Measurements from ENCODE around the gene TMEM9B. TPM values are rescaled to one million over a fixed set of nuclear protein-coding genes. Genes with fewer than 3 reads are reported as not detected.
"Not testable (repeated sequence)": the region's sequence is repeated elsewhere in the genome, so short reads cannot be mapped to it uniquely, and the experiment has no call there.

TMEM9B gene
- total RNA-seq, 1 experiment from 2014 or later, result 35.9 TPM

DNA sequence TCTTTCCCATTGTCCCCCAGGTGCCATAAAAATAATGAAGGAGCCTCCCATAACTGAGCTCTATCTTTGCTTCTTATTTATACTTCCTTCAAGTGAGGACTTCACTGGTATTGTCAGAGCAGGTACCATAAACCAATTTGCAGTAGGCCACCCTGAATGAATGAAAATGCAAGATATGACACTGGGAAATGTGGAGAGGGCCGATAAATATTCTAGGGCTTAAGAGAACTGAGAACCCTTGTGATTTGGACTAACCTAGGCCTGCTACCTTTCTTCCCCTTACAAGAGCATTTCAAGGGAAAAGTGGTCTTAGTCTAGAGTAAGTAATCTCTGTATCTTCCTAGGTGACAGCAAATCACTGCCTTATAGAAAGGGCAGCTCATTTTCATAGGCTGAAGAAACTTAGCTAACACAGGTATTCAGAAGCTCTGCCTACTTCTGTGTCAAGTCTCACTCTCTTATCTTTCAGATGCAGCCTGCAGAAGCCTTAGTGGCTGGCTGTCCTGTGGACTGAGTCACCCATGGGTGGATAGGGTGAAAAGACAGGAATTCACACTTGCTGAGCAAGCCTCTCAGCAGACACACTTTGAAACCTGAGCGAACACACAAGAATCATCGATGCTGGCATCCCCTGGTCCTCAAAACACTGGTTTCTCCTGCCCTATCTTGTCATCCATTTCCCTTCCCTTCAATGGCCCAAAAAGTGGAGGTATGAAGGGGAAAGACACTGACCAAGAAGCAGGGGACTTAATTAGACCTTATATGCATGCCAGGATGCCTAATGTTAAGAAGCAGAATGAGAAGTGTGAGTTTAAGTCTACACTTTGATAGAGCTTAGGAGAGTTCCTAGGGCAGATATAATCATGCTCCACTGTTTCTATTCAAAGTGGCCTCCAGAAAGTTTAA, 24.3 kb upstream of the TMEM9B start:
- H3K9me3 ChIP-seq (replicated peaks), result no peaks in the 10 kb centered on the region
- no peak overlapping the region for H3K4me3 ChIP-seq
- no peaks in the 10 kb centered on the region for H3K4me1 ChIP-seq
- H3K27ac ChIP-seq, result no peak overlapping the region
- no peak for DNase-seq
- no peaks in the 10 kb centered on the region for H3K27me3 ChIP-seq
- no peaks in the 10 kb centered on the region for H3K36me3 ChIP-seq

DNA sequence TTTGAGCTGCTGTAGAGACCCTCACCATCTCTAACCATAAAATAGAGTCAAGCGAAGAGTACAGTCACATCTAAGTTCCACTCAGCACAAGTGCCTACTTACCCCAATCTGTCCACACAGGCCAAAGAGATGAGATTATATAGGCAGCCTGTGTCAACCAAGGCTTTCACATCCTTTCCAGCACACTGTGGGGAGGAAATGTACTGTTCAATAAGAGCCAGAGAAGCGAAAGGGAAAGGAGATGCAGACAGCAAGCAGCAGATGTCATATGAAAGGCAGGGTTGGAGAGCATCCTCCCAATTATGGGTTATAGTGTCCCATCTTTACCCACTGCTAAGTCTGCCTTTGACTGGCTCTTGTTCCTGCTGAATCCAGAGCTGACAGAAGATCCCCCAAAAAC, 23.2 kb upstream of the TMEM9B start:
- Histone ChIP-seq H3K36me3 (no peaks in the 10 kb centered on the region), H3K27ac (no peak overlapping the region), H3K9me3 (replicated peaks) (no peaks in the 10 kb centered on the region), H3K4me3 (no peak overlapping the region), H3K27me3 (no peaks in the 10 kb centered on the region), H3K4me1 (no peaks in the 10 kb centered on the region)
- no peak for DNase-seq

- H3K9me3 ChIP-seq (replicated peaks); H3K27me3 ChIP-seq; H3K4me1 ChIP-seq; H3K4me3 ChIP-seq; H3K36me3 ChIP-seq; H3K27ac ChIP-seq; DNase-seq: not testable (repeated sequence)
These were observed 22.5 kb upstream of the TMEM9B start for GRCh38 chr11:8986772-8987171.

- Histone ChIP-seq H3K4me3 (no peak overlapping the region), H3K4me1 (no peaks in the 10 kb centered on the region), H3K27me3 (no peaks in the 10 kb centered on the region), H3K9me3 (replicated peaks) (no peaks in the 10 kb centered on the region), H3K27ac (no peak overlapping the region), H3K36me3 (no peaks in the 10 kb centered on the region)
- no peak for DNase-seq
These were observed 21.2 kb upstream of the TMEM9B start for GRCh38 chr11:8985462-8985861.

GRCh38 chr11:8983552-8983951, 19.3 kb upstream of the TMEM9B start:
- Histone ChIP-seq H3K36me3 (no peaks in the 10 kb centered on the region), H3K4me1 (no peaks in the 10 kb centered on the region), H3K27ac (no peak overlapping the region), H3K4me3 (no peak overlapping the region), H3K27me3 (no peaks in the 10 kb centered on the region), H3K9me3 (replicated peaks) (no peaks in the 10 kb centered on the region)
- DNase-seq, result no peak

GRCh38 chr11:8980485-8980884, 16.2 kb upstream of the TMEM9B start:
- no peaks in the 10 kb centered on the region for H3K4me1 ChIP-seq
- H3K36me3 ChIP-seq, result no peaks in the 10 kb centered on the region
- H3K4me3 ChIP-seq, result no peak overlapping the region
- H3K27ac ChIP-seq, result no peak overlapping the region
- H3K27me3 ChIP-seq, result no peaks in the 10 kb centered on the region
- no peak for DNase-seq
- no peaks in the 10 kb centered on the region for H3K9me3 ChIP-seq (replicated peaks)

- DNase-seq; H3K36me3 ChIP-seq; H3K4me1 ChIP-seq; H3K4me3 ChIP-seq; H3K27me3 ChIP-seq; H3K27ac ChIP-seq; H3K9me3 ChIP-seq (replicated peaks): not testable (repeated sequence)
These were observed 15.1 kb upstream of the TMEM9B start for GRCh38 chr11:8979365-8979764.

- Histone ChIP-seq H3K4me3 (no peak overlapping the region), H3K27ac (no peak overlapping the region), H3K9me3 (replicated peaks) (no peaks in the 10 kb centered on the region), H3K36me3 (no peaks in the 10 kb centered on the region), H3K4me1 (no peaks in the 10 kb centered on the region), H3K27me3 (no peaks in the 10 kb centered on the region)
- no peak for DNase-seq
These were observed 8.9 kb upstream of the TMEM9B start for GRCh38 chr11:8973121-8973520.

DNA sequence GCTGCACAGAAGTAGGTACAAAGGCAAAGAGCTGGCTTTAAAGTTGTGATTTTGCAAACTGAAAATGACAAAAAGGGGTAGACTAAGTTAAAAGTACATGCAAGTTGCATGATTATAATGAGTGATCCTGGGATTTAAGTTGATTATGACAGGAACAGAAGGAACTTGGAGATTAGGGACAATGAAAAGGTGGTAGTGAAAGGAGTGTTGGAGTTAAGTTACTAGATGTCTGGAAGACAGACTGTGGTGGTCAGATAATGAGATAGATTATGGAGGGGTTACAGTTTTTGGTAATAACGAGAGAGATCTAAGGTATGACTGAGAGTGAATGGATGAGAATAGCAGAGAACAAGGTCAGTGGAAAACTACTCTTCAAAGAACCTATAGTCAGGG, 7.7 kb upstream of the TMEM9B start:
- Histone ChIP-seq H3K4me3 (no peak overlapping the region), H3K27me3 (no peaks in the 10 kb centered on the region), H3K4me1 (no peaks in the 10 kb centered on the region), H3K9me3 (replicated peaks) (no peaks in the 10 kb centered on the region), H3K36me3 (no peaks in the 10 kb centered on the region), H3K27ac (no peak overlapping the region)
- no peak for DNase-seq

DNA sequence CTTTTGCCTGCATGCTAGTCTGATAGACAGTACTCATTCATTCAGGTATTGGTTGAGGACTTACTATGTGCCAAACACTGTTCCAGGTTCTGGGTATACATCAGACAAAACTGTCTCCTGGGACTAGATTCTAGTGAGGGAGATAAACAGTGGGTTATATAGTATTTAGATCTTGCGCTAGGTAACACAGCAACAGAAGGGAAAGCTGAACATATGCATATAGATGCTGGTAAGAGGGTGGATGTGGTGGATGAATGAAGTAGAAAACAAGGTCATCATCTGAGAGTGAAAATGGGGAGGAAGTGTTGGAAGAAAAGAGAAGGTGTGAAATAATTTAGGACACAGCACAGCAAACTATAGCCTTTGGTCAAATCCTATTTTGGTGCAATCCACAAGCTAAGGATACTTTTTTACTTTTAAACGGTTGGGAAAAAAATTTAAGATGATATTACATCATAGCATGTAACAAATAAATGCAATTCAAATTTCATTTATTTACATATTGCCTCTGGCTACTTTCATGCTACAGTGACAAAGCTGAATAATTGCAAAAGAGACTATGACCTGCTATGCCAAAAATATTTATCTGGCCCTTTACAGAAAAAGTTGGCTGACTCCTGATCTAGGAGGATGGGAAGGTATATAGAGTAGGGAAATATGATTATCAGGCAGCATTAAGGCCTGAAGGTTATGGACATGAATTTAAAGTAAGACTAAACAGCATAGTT, 7.1 kb upstream of the TMEM9B start:
- no peaks in the 10 kb centered on the region for H3K36me3 ChIP-seq
- H3K27me3 ChIP-seq, result no peaks in the 10 kb centered on the region
- H3K4me3 ChIP-seq, result no peak overlapping the region
- no peaks in the 10 kb centered on the region for H3K9me3 ChIP-seq (replicated peaks)
- no peak for DNase-seq
- no peaks in the 10 kb centered on the region for H3K4me1 ChIP-seq
- no peak overlapping the region for H3K27ac ChIP-seq

DNA sequence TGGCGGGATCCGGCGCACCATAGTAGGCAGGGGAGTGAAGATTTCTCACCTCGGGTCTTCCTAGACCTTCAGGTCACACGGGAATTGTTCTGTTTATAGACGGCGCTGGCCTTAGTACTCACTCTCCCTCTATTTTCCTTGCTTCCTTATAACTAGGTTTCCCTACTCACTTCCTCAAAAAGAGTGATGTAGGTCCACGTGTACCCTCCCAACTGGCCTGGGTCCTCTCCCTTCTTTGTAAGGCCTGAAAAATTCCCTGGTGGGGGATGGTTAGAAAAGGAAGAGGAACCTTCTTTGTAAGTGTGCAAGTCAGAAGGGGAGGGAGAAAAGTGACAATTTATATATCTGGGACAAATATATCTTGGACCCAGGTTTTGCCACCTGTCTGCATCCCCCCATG, 2.9 kb upstream of the TMEM9B start:
- no peak for DNase-seq
- no peak overlapping the region for H3K27ac ChIP-seq
- no peaks in the 10 kb centered on the region for H3K9me3 ChIP-seq (replicated peaks)
- H3K27me3 ChIP-seq, result no peaks in the 10 kb centered on the region
- peaks cover 4% of the 10 kb centered on the region; the same call in 1 of the 2 replicates for H3K4me1 ChIP-seq
- H3K4me3 ChIP-seq, result no peak overlapping the region
- H3K36me3 ChIP-seq, result no peaks in the 10 kb centered on the region

- H3K4me3 ChIP-seq, result peak overlapping the region; percentile 89
- peak overlapping the region; percentile 78 for H3K27ac ChIP-seq
- H3K4me1 ChIP-seq, result peaks cover 4% of the 10 kb centered on the region; the same call in 1 of the 2 replicates
- H3K9me3 ChIP-seq (replicated peaks), result no peaks in the 10 kb centered on the region
- no peaks in the 10 kb centered on the region for H3K36me3 ChIP-seq
- H3K27me3 ChIP-seq, result no peaks in the 10 kb centered on the region
- DNase-seq, result no peak
These were observed 496 bp downstream of the TMEM9B start for GRCh38 chr11:8963569-8964323.

- no peak for DNase-seq
- H3K4me1 ChIP-seq, result peaks cover 4% of the 10 kb centered on the region; the same call in 1 of the 2 replicates
- no peak overlapping the region for H3K27ac ChIP-seq
- H3K9me3 ChIP-seq (replicated peaks), result no peaks in the 10 kb centered on the region
- no peaks in the 10 kb centered on the region for H3K27me3 ChIP-seq
- H3K36me3 ChIP-seq, result no peaks in the 10 kb centered on the region
- H3K4me3 ChIP-seq, result no peak overlapping the region
These were observed 1.4 kb downstream of the TMEM9B start for GRCh38 chr11:8962841-8963240.

- Histone ChIP-seq H3K27me3 (no peaks in the 10 kb centered on the region), H3K36me3 (no peaks in the 10 kb centered on the region; the same call in 1 of the 2 replicates), H3K27ac (no peak overlapping the region), H3K4me3 (no peak overlapping the region), H3K9me3 (replicated peaks) (no peaks in the 10 kb centered on the region), H3K4me1 (peaks cover 4% of the 10 kb centered on the region; the same call in 1 of the 2 replicates)
- no peak for DNase-seq
These were observed 2.8 kb downstream of the TMEM9B start for GRCh38 chr11:8961401-8961800.
